ENCODE results near the gene COLEC11. TPM values are rescaled to one million over a fixed set of nuclear protein-coding genes. Genes with fewer than 3 reads are reported as not detected.

The COLEC11 gene
- total RNA-seq, 2 donors from 2014 or later = not detected

- DNase-seq (no peak), ATAC-seq (no peak)
- no peak overlapping the region for H3K4me3 Mint-ChIP-seq
- H3K27ac Mint-ChIP-seq = no peak overlapping the region
- H3K9me3 ChIP-seq (ENCODE audit: control insufficient read depth, low read length, poor library complexity, severe bottlenecking) = no peaks in the 10 kb centered on the region
- H3K27me3 Mint-ChIP-seq = peaks cover 32% of the 10 kb centered on the region
- peaks cover 5% of the 10 kb centered on the region for H3K36me3 Mint-ChIP-seq (ENCODE audit: low read depth)
- peaks cover 5% of the 10 kb centered on the region for H3K4me1 Mint-ChIP-seq
Measured at GRCh38 chr2:3626812-3627499, 32.0 kb downstream of the COLEC11 start.

DNA sequence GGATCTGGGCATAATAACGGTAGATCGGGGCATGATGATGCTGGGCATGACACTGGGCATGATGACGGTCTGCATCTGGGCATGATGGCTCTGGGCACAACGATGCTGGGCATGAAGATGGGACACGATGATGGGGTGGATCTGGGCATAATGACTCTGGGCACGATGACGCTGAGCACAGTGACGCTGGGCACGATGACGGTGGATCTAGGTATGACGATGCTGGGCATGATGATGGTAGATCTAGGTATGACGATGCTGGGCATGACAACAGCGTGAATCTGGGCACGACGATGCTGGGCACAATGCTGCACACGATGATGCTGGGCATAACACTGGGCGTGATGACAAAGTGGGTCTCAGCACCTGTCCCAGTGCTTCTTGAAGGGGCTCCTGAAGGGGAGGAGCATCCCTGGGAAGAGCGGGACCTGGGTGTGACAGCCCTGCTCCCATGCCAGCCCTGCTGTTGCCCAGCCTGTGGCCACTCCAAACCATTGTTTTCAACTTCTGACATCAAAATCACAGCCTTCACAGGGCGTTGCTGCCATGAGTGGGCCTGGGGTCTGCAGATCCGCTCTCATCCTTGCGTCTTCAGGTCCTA lies 32.7 kb downstream of the COLEC11 start:
- no peaks in the 10 kb centered on the region for H3K9me3 ChIP-seq (ENCODE audit: control insufficient read depth, low read length, poor library complexity, severe bottlenecking)
- Mint-ChIP-seq H3K36me3 (ENCODE audit: low read depth) (peaks cover 5% of the 10 kb centered on the region), H3K4me3 (no peak overlapping the region), H3K27ac (no peak overlapping the region), H3K27me3 (peaks cover 32% of the 10 kb centered on the region), H3K4me1 (peaks cover 5% of the 10 kb centered on the region)
- ATAC-seq = no peak
- no peak for DNase-seq

- no peak for ATAC-seq
- Mint-ChIP-seq H3K27me3 (peaks cover 34% of the 10 kb centered on the region), H3K36me3 (ENCODE audit: low read depth) (peaks cover 5% of the 10 kb centered on the region), H3K27ac (no peak overlapping the region), H3K4me3 (no peak overlapping the region), H3K4me1 (peaks cover 5% of the 10 kb centered on the region)
- DNase-seq = no peak
- no peaks in the 10 kb centered on the region for H3K9me3 ChIP-seq (ENCODE audit: control insufficient read depth, low read length, poor library complexity, severe bottlenecking)
Measured at GRCh38 chr2:3628241-3628679, 33.3 kb downstream of the COLEC11 start.

DNA sequence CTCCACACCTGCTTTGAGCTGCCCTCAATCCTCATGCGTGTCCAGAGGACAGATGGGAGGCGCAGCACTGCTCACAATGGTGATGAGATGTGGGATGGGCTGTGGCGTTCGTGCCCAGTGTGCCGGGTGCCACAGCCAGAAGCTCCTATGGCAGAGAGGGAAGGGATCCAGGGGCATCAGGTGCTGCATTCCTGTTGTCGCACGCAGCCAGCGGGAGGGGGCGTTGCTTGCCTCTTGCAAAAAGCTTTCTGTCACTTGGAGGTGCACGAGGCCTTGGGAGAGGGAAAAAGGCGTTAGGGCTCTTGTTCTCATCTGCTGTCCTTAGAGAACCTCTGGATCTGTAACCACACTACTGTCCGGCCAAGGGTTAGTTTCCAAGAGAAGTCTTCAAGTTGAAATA lies 33.9 kb downstream of the COLEC11 start:
- Mint-ChIP-seq H3K4me3 (no peak overlapping the region), H3K27ac (no peak overlapping the region), H3K36me3 (ENCODE audit: low read depth) (peaks cover 5% of the 10 kb centered on the region), H3K27me3 (peaks cover 39% of the 10 kb centered on the region), H3K4me1 (peaks cover 5% of the 10 kb centered on the region)
- ATAC-seq (no peak), DNase-seq (no peak)
- H3K9me3 ChIP-seq (ENCODE audit: control insufficient read depth, low read length, poor library complexity, severe bottlenecking) = no peaks in the 10 kb centered on the region

DNA sequence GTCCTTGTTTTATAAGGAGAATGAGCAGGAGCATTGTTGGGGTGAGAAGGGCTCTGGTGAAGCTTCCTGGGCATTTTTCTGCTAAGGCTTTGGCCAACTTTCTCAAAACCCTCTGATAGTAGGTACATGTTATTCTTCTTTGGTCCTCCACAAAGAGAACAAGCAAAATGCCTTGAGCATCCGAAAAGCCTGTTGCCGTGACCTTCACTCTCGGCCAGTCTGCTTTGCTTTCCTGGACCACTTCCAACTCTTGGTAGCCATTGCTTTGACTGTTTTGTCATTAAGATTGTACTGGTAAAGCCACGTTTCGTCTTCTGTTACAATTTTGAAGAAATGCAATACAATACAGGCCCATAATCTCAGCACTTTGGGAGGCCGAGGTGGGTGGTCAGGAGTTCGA lies 35.7 kb downstream of the COLEC11 start:
- no peak for ATAC-seq
- no peak for DNase-seq
- Mint-ChIP-seq H3K27ac (no peak overlapping the region), H3K27me3 (peaks cover 45% of the 10 kb centered on the region), H3K4me3 (no peak overlapping the region), H3K4me1 (peaks cover 5% of the 10 kb centered on the region), H3K36me3 (ENCODE audit: low read depth) (peaks cover 5% of the 10 kb centered on the region)
- H3K9me3 ChIP-seq (ENCODE audit: control insufficient read depth, low read length, poor library complexity, severe bottlenecking) = no peaks in the 10 kb centered on the region

DNA sequence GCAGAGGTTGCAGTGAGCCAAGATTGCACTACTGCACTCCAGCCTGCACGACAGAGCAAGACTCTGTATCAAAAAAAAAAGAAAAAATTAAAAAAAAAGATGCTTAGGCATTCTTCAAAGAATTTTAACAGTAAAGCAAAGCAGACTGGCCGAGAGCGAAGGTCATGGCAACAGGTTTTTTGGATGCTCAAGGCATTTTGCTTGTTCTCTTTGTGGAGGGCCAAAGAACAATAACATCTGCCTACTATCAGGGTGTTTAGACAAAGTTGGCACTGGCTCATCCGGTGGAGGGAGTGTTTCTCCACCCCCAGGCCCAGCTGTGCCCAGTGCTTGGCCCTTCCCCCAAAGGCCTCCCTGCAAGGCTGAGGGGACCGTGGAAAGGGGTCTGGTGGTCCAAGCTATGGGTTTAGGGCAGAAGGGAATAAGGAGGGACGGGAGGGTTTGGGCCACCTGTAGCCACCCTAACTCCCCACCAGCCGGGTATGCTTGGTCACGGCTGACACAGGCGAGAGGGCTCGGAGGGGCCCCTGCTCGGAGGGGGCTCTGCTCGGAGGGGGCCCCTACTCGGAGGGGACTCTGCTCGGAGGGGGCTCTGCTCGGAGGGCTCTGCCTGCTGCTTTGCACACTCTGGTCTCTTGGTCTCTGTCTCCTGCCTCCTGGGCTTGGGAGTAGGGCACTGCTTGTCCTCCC lies 36.4 kb downstream of the COLEC11 start:
- ATAC-seq = no peak
- H3K4me3 Mint-ChIP-seq = no peak overlapping the region
- no peak overlapping the region for H3K27ac Mint-ChIP-seq

DNA sequence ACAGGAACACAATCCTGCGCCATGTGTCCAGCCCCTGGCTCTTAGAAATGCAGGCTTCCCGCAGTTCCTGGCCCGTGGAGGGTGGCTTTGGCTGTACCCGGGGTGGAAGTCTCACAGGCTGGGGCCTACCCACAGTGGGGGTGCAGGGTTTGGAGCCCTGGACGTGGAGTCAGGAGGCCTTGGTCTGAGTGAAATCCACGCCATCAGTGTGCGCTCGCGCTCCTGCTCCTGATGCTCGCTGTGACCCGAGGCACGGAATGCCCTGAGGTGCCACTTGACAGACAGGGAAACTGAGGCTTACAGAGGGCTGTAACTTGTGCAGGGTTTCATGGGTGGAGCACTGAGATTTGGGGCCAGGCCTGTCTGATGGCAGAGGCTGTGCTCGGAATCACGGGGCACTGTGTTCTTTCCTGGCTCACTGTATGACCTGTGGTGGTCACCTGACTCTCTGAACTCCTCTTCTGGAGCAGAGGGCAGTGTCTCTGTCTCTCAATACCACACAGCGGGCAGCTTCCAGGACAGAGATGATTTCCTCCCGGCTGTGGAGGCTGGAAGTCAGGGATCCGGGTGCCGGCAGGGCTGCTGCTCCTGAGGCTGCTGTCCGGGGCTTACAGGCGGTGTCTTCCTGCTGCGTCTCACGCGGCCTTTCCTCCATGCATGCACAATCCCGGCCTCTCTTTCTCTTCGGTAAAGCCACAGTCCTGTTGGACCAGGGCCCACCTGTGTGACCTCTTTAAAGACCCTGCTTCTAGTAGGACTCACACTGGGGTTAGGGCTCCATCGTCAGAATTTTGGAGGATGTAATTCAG lies 37.1 kb downstream of the COLEC11 start:
- DNase-seq = no peak
- no peak overlapping the region for H3K27ac Mint-ChIP-seq
- no peak for ATAC-seq
- peaks cover 49% of the 10 kb centered on the region for H3K27me3 Mint-ChIP-seq
- H3K9me3 ChIP-seq (ENCODE audit: control insufficient read depth, low read length, poor library complexity, severe bottlenecking) = no peaks in the 10 kb centered on the region
- H3K4me3 Mint-ChIP-seq = no peak overlapping the region
- peaks cover 5% of the 10 kb centered on the region for H3K4me1 Mint-ChIP-seq
- H3K36me3 Mint-ChIP-seq (ENCODE audit: low read depth) = peaks cover 5% of the 10 kb centered on the region

More for the DNA sequence above, 36.4 kb downstream of the COLEC11 start:
- DNase-seq = no peak
- H3K27me3 Mint-ChIP-seq = peaks cover 48% of the 10 kb centered on the region
- peaks cover 5% of the 10 kb centered on the region for H3K4me1 Mint-ChIP-seq
- no peaks in the 10 kb centered on the region for H3K9me3 ChIP-seq (ENCODE audit: control insufficient read depth, low read length, poor library complexity, severe bottlenecking)
- peaks cover 5% of the 10 kb centered on the region for H3K36me3 Mint-ChIP-seq (ENCODE audit: low read depth)

GRCh38 chr2:3633089-3633981 lies 38.4 kb downstream of the COLEC11 start:
- peaks cover 51% of the 10 kb centered on the region for H3K27me3 Mint-ChIP-seq
- no peak overlapping the region for H3K4me3 Mint-ChIP-seq
- DNase-seq (no peak), ATAC-seq (no peak)
- H3K27ac Mint-ChIP-seq = no peak overlapping the region
- H3K36me3 Mint-ChIP-seq (ENCODE audit: low read depth) = no peaks in the 10 kb centered on the region
- H3K9me3 ChIP-seq (ENCODE audit: control insufficient read depth, low read length, poor library complexity, severe bottlenecking) = no peaks in the 10 kb centered on the region
- H3K4me1 Mint-ChIP-seq = peaks cover 2% of the 10 kb centered on the region

DNA sequence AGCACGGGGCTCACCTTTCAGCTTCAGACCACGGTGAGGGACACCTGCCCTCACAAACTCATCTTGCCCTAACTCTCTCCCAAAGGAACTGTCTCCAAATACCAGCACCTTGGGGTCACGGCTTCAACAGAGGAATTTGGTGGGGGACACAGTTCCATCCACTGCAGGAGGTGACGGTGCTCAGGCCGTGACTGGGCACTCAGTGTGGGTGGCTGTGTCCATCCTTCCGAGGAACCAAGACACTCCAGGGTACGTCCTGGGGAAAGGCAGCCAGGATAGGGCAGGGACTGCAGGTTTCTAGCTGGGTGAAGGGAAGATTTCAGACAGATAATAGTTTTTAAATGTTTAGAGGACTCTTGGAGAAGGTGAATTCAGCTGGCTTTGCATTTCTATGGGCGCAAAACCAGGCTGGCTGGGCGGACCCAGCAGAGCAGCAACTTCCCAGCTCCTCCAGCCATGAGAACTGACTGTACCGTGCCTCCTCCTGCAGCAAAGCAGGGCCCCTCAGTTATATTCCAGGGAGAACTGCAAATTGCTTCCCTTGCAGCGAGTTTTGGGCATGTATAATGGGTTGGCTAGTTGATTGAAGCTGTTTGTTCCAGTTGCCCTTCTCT lies 39.2 kb downstream of the COLEC11 start:
- ATAC-seq = no peak
- peaks cover 4% of the 10 kb centered on the region for H3K4me1 Mint-ChIP-seq
- H3K4me3 Mint-ChIP-seq = no peak overlapping the region
- peaks cover 51% of the 10 kb centered on the region for H3K27me3 Mint-ChIP-seq
- H3K36me3 Mint-ChIP-seq (ENCODE audit: low read depth) = no peaks in the 10 kb centered on the region
- no peaks in the 10 kb centered on the region for H3K9me3 ChIP-seq (ENCODE audit: control insufficient read depth, low read length, poor library complexity, severe bottlenecking)
- no peak for DNase-seq
- H3K27ac Mint-ChIP-seq = no peak overlapping the region

DNA sequence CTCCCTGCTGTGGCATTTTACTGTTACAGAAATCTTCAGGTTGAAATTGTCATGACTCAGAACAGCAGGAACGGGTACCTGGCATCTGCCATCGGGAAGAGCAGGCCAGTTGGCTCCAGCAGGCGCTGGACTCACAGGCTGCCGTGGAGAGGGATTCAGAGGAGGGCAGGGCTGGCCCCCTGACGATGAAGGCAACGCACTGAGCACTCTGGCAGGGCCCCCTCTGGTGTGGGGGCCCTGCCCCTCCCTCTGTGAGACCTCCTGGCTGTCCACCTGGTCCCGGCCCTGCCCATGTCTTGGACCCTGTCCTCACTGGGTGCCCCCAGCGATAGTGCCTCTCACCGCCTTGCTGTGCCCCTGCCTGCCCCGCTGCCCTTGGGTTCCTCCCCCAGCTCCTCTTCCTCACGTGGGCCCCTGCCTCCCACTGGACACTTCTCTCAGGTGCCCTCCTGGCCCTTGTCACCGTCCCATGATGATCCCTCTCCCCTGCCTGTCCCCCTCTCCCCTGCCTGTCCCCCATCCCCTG lies 39.7 kb downstream of the COLEC11 start:
- H3K4me3 Mint-ChIP-seq = no peak overlapping the region
- H3K9me3 ChIP-seq (ENCODE audit: control insufficient read depth, low read length, poor library complexity, severe bottlenecking) = no peaks in the 10 kb centered on the region
- peaks cover 4% of the 10 kb centered on the region for H3K4me1 Mint-ChIP-seq
- ATAC-seq = no peak
- DNase-seq = no peak
- H3K36me3 Mint-ChIP-seq (ENCODE audit: low read depth) = no peaks in the 10 kb centered on the region
- H3K27me3 Mint-ChIP-seq = peaks cover 50% of the 10 kb centered on the region
- no peak overlapping the region for H3K27ac Mint-ChIP-seq

DNA sequence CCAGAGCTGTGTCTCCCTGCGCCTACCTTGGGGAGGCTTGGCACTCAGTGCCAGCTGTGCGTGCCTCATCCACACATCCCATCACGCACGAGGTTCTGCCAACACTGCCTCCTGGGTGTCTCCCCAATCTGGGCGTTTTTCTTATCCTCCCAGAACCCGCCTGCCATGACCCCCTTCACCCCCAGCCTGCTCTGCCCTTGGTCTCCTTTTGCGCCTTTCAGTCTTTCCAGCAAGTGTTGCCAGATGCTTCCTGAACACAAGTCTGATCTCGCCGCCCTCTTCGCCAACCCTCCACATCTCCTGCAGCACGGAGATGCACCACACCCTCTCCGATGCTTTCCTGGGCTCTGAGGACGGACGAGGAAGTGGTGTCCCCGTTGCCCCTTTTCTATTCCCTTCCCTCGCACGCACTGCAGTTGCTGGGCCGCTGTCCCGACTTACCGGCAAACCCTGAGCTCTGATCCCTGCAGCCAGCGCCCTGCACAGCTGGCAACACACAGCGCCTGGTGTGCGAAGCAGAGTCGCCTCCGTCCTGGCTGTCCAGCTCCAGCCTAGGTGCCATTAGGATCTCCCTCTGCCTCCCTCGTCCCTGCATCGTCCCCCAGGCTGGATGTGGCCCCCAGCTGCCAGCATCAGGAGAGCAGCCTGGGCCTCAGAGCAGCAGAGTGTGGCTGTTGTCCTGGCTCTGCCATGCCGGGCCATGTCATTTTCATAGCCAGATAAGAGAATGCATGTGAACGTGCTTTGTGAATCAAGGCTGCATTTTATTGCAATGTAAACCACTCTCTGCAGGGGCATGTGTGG lies 40.5 kb downstream of the COLEC11 start:
- peaks cover 2% of the 10 kb centered on the region for H3K4me1 Mint-ChIP-seq
- H3K27ac Mint-ChIP-seq = no peak overlapping the region
- no peak for ATAC-seq
- H3K36me3 Mint-ChIP-seq (ENCODE audit: low read depth) = no peaks in the 10 kb centered on the region
- H3K9me3 ChIP-seq (ENCODE audit: control insufficient read depth, low read length, poor library complexity, severe bottlenecking) = no peaks in the 10 kb centered on the region
- DNase-seq = no peak
- no peak overlapping the region for H3K4me3 Mint-ChIP-seq
- peaks cover 46% of the 10 kb centered on the region for H3K27me3 Mint-ChIP-seq

Data from T-helper 17 cell (primary cell).